Left ventricle myocardium inferior (tissue), 1 donor: ENCODE results near the gene CYP4Z1. TPM values are rescaled to one million over a fixed set of nuclear protein-coding genes. Genes with fewer than 3 reads are reported as not detected.

ENCODE experiments used
- DNase-seq: peaks from one replicate; pipeline ENCODE4 v3.0.0-alpha.2; 2020
- H3K27ac ChIP-seq: fragments of 200-600 bp; replicated peaks from 2 replicates; pipeline ENCODE4 v1.8.0; 2021
- H3K27me3 ChIP-seq: fragments of 200-600 bp; 2 replicates; pipeline ENCODE4 v1.8.0; 2021; ENCODE audit warnings: low read depth
- H3K36me3 ChIP-seq: fragments of 200-600 bp; 2 replicates; pipeline ENCODE4 v1.8.0; 2021
- H3K4me1 ChIP-seq: fragments of 200-600 bp; 2 replicates; pipeline ENCODE4 v1.8.0; 2021
- H3K4me3 ChIP-seq: fragments of 200-600 bp; 2 replicates; pipeline ENCODE4 v1.8.0; 2021; ENCODE audit warnings: mild to moderate bottlenecking, moderate library complexity
- H3K9me3 ChIP-seq: fragments of 200-600 bp; replicated peaks from 2 replicates; pipeline ENCODE4 v1.8.0; 2021
- CTCF ChIP-seq: fragments of 200-600 bp; IDR thresholded peaks from 2 replicates; pipeline ENCODE4 v1.8.0; 2021; ENCODE audit warnings: antibody characterized with exemption, mild to moderate bottlenecking, borderline replicate concordance
- intact Hi-C: fragments of 100-400 bp; cut with micrococcal nuclease; formaldehyde crosslinking; loops from one replicate; pipeline ENCODE4 v1.11.0; 2022
- long read RNA-seq: library from polyadenylated mRNA; unstranded; transcript quantifications from one replicate; pipeline ENCODE4 v2.0.0, GENCODE V29; 2021
- total RNA-seq: library from RNA; stranded (reverse); fragmentation: NEBNext Ultra II Directional; extraction: Animal tissue kit (Norgen Biotek cat#: 25700); gene quantifications from one replicate; pipeline ENCODE4 v1.2.1, GENCODE V29; 2021
- donor health status: DM: no; HTN: yes; CAD: no; lungs with severe emphysema.

The CYP4Z1 gene
- 0.71 TPM for total RNA-seq
- long read RNA-seq = 0 reads

- intact Hi-C loops = no loop called here
- Histone ChIP-seq H3K4me1 (no peaks in the 10 kb centered on the region), H3K27me3 (no peaks in the 10 kb centered on the region)
Measured at GRCh38 chr1:47067097-47067594, at the start of gene CYP4Z1. Gene CYP4Z1, plus strand, starts transcription at chr1:47067231. Its CDS starts 260 bp downstream, at chr1:47067491.

GRCh38 chr1:47021070-47021469 lies 46.0 kb upstream of the CYP4Z1 start:
- peaks cover 47% of the 10 kb centered on the region for H3K4me1 ChIP-seq
- H3K9me3 ChIP-seq = peaks cover 5% of the 10 kb centered on the region
- no peak overlapping the region for H3K4me3 ChIP-seq
- peak overlapping the region; percentile 89 for H3K27ac ChIP-seq
- peaks cover 30% of the 10 kb centered on the region for H3K27me3 ChIP-seq
- H3K36me3 ChIP-seq = no peaks in the 10 kb centered on the region
- intact Hi-C loops = no loop called here
- DNase-seq = no peak
- no peak for TF ChIP-seq CTCF

More at GRCh38 chr1:47067097-47067594, at the start of gene CYP4Z1:
- H3K36me3 ChIP-seq = no peaks in the 10 kb centered on the region
- DNase-seq = no peak
- peaks cover 20% of the 10 kb centered on the region for H3K9me3 ChIP-seq
- TF ChIP-seq CTCF = no peak
- no peak within 1 kb of the TSS for H3K27ac ChIP-seq
- no peak within 1 kb of the TSS for H3K4me3 ChIP-seq

- TF ChIP-seq CTCF = no peak
- Histone ChIP-seq H3K4me1 (peaks cover 47% of the 10 kb centered on the region), H3K36me3 (no peaks in the 10 kb centered on the region), H3K27me3 (peaks cover 37% of the 10 kb centered on the region), H3K27ac (peak within 1 kb of the TSS; percentile 89), H3K9me3 (no peaks in the 10 kb centered on the region), H3K4me3 (peak within 1 kb of the TSS; percentile 66)
- DNase-seq = peak; percentile 68
- intact Hi-C loops = no loop called here
Measured at GRCh38 chr1:47023268-47024140, 43.5 kb upstream of the CYP4Z1 start, which contains the start of gene CYP4X1. Gene CYP4X1, plus strand, starts transcription at chr1:47023669. Its CDS starts 149 bp downstream, at chr1:47023818.

GRCh38 chr1:47024141-47024801 lies 42.8 kb upstream of the CYP4Z1 start:
- Histone ChIP-seq H3K36me3 (no peaks in the 10 kb centered on the region), H3K4me3 (peak overlapping the region; percentile 66), H3K4me1 (peaks cover 52% of the 10 kb centered on the region), H3K27me3 (peaks cover 37% of the 10 kb centered on the region), H3K9me3 (no peaks in the 10 kb centered on the region), H3K27ac (peak overlapping the region; percentile 89)
- intact Hi-C loops = no loop called here
- no peak for TF ChIP-seq CTCF
- DNase-seq = no peak

- no peak overlapping the region for H3K4me3 ChIP-seq
- H3K4me1 ChIP-seq = peaks cover 38% of the 10 kb centered on the region
- no peaks in the 10 kb centered on the region for H3K36me3 ChIP-seq
- no peak for TF ChIP-seq CTCF
- peaks cover 12% of the 10 kb centered on the region for H3K27me3 ChIP-seq
- H3K9me3 ChIP-seq = no peaks in the 10 kb centered on the region
- DNase-seq = no peak
- peak overlapping the region; percentile 74 for H3K27ac ChIP-seq
- intact Hi-C loops = no loop called here
Measured at GRCh38 chr1:47030170-47030805, 36.7 kb upstream of the CYP4Z1 start.
